Calu3 (cell line): ENCODE results near the gene PCBD1. TPM values are rescaled to one million over a fixed set of nuclear protein-coding genes. Genes with fewer than 3 reads are reported as not detected.

Source experiments
- BruUV-seq: library from RNA; stranded (reverse); fragments of 400-500 nt; replicated peaks from 2 replicates; lab custom pipeline; 2021; lab: Mats Ljungman, UMichigan
- CTCF ChIA-PET: fragments of 300-600 bp; sonication (Branson Sonifier 250); formaldehyde crosslinking; loops from one replicate; lab custom pipeline; 2022; ENCODE audit warnings: antibody characterized with exemption; lab: Charles Lee
- DNase-seq: peaks from one replicate; pipeline ENCODE4 v3.0.0; 2022
- H3K27ac Mint-ChIP-seq: one replicate; pipeline ENCODE4 v1.8.0; 2022; ENCODE audit warnings: mixed read lengths; ENCODE audit not compliant: unreplicated experiment
- H3K27me3 Mint-ChIP-seq: one replicate; pipeline ENCODE4 v1.8.0; 2022; ENCODE audit warnings: mixed read lengths; ENCODE audit not compliant: unreplicated experiment
- H3K36me3 Mint-ChIP-seq: one replicate; pipeline ENCODE4 v1.8.0; 2022; ENCODE audit warnings: mild to moderate bottlenecking, moderate library complexity, mixed read lengths; ENCODE audit not compliant: insufficient read depth, unreplicated experiment
- H3K4me1 Mint-ChIP-seq: one replicate; pipeline ENCODE4 v1.8.0; 2022; ENCODE audit warnings: mild to moderate bottlenecking, low read depth, mixed read lengths; ENCODE audit not compliant: unreplicated experiment
- H3K4me3 Mint-ChIP-seq: one replicate; pipeline ENCODE4 v1.8.0; 2022; ENCODE audit warnings: mild to moderate bottlenecking, low read depth, moderate library complexity, mixed read lengths; ENCODE audit not compliant: unreplicated experiment
- H3K9me3 Mint-ChIP-seq: one replicate; pipeline ENCODE4 v1.8.0; 2022; ENCODE audit warnings: low read depth, mixed read lengths; ENCODE audit not compliant: unreplicated experiment
- CTCF ChIP-seq: fragments of 200-600 bp; IDR thresholded peaks from one replicate; pipeline ENCODE4 v1.8.0; 2022; ENCODE audit warnings: antibody characterized with exemption; ENCODE audit not compliant: unreplicated experiment
- intact Hi-C: fragments of 100-400 bp; cut with micrococcal nuclease; formaldehyde crosslinking; loops from one replicate; pipeline ENCODE4 v1.10.0; 2022; ENCODE audit not compliant: unreplicated experiment
- total RNA-seq: library from RNA; stranded (reverse); gene quantifications from 2 replicates; pipeline ENCODE4 v1.2.3, GENCODE V29; 2022

The PCBD1 gene
- total RNA-seq, 1 experiment from 2014 or later: 193 TPM

- CTCF ChIA-PET: no interaction called here
- no TSS peak for BruUV-seq
- no peak for DNase-seq
- Mint-ChIP-seq H3K4me1 (peaks cover 7% of the 10 kb centered on the region), H3K4me3 (no peak overlapping the region), H3K36me3 (no peaks in the 10 kb centered on the region), H3K9me3 (no peaks in the 10 kb centered on the region), H3K27me3 (peaks cover 60% of the 10 kb centered on the region), H3K27ac (no peak overlapping the region)
- no peak for TF ChIP-seq CTCF
- intact Hi-C loops: no loop called here
These were observed 10.3 kb upstream of the PCBD1 start for GRCh38 chr10:70898687-70899086.

- CTCF ChIA-PET: interaction anchor here (1.3 kb wide), 1 partner anchor 9 kb away, joined by 3 read pairs; no protein-coding TSS in a partner anchor
- Mint-ChIP-seq H3K4me1 (no peaks in the 10 kb centered on the region), H3K27me3 (peaks cover 54% of the 10 kb centered on the region), H3K9me3 (no peaks in the 10 kb centered on the region), H3K4me3 (no peak overlapping the region), H3K27ac (no peak overlapping the region), H3K36me3 (no peaks in the 10 kb centered on the region)
- intact Hi-C loops: no loop called here
- TF ChIP-seq CTCF: no peak
- no peak for DNase-seq
- BruUV-seq: no TSS peak
These were observed 8.2 kb upstream of the PCBD1 start for GRCh38 chr10:70896551-70896950.

DNA sequence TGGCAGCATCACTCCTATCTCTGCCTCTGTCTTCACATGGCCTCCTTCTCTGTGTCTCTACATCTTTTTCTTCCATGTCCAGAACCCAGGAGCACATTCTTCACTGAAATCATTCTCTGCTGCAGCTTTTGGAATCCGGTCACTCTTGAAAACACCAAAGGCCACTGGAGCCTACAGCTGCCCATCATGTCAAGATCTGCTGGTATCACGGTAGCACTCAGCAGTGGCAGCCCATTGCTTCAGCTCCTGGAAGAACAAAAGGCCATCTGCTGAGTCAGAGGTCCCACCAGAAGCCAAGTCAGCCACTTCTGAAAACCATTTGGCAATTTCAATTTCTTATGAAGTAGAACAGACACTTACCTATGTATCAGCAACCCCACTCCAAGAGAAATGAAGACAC is 6.1 kb upstream of the PCBD1 start:
- Mint-ChIP-seq H3K27ac (no peak overlapping the region), H3K9me3 (no peaks in the 10 kb centered on the region), H3K4me3 (no peak overlapping the region), H3K36me3 (no peaks in the 10 kb centered on the region), H3K27me3 (peaks cover 34% of the 10 kb centered on the region), H3K4me1 (no peaks in the 10 kb centered on the region)
- no TSS peak for BruUV-seq
- TF ChIP-seq CTCF: no peak
- intact Hi-C loops: no loop called here
- CTCF ChIA-PET: interaction anchor here (0.7 to 0.8 kb wide), 3 partner anchors 16 to 138 kb away, joined by 4 to 6 read pairs (median 4); no protein-coding TSS in a partner anchor
- DNase-seq: no peak

DNA sequence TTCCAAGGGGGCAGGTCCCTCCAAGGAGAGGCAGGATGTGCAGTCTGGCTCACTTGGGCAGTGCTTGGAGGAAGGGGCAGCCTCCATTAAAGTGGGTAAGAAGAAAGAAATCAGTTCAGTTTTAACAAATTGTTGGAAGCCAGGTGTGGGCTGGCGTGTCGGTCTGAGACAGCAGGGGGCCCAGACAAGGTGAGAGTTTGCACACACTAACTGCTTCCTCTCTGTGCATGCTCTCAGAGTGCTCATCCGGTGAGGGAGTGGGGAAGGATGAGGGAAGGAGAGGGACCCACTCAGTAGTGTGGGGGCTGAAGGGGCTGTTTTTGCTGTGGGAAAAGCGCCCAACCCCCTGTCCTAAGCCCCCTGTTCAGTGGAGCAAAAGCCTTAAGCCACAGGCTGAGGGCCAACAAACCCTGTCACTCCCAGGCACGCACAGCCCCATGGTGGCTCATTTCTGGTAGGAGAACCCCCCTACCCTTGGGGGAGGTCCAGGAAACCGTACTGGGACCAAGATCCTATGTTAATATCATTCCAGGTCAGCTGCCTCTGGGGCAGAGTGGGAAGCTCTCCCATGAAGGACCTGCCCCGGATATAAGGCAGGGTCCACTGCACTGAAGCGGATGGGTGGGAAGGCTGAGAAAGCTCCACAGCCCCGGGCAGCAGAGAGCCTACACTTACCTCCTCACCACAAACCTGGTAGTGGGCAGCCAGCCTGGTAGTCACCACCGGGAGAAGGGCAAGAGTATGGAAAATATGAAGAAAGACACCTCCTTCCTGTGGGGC is 5.1 kb upstream of the PCBD1 start:
- DNase-seq: no peak
- intact Hi-C loops: no loop called here
- no TSS peak for BruUV-seq
- H3K4me3 Mint-ChIP-seq: no peak overlapping the region
- CTCF ChIA-PET: interaction anchor here (0.6 to 0.7 kb wide), 2 partner anchors 391 to 441 kb away, joined by 3 to 5 read pairs; no protein-coding TSS in a partner anchor
- no peak overlapping the region for H3K27ac Mint-ChIP-seq
- no peaks in the 10 kb centered on the region for H3K4me1 Mint-ChIP-seq
- H3K27me3 Mint-ChIP-seq: peaks cover 25% of the 10 kb centered on the region
- H3K9me3 Mint-ChIP-seq: no peaks in the 10 kb centered on the region
- peaks cover 4% of the 10 kb centered on the region for H3K36me3 Mint-ChIP-seq
- TF ChIP-seq CTCF: no peak
